Measurements from ENCODE around the gene ISX.

GRCh38 chr22:35053060-35053835 is 12.7 kb upstream of the ISX start:
- TF ChIP-seq HDAC2 (IDR thresholded peaks at IDR 0.05) (no peak), HDGF (IDR thresholded peaks at IDR 0.05) (no peak), CTCF (IDR thresholded peaks at IDR 0.05 in 2 of 3, conservative IDR thresholded peaks at IDR 0.05 in 1 of 3; ENCODE audit: control insufficient read depth in 2 of 3, extremely low read depth in 1 of 3, insufficient read depth in 1 of 3, low read depth in 3 of 3, low read length in 3 of 3) (no peak)

All from GM12878 (cell line).